A172 (cell line): ENCODE measurements around the gene PHETA1. TPM values are rescaled to one million over a fixed set of nuclear protein-coding genes. Genes with fewer than 3 reads are reported as not detected.
"Not testable (repeated sequence)": the region's sequence is repeated elsewhere in the genome, so short reads cannot be mapped to it uniquely, and the experiment has no call there.

Source experiments
- DNase-seq: peaks from one replicate; pipeline ENCODE4 v3.0.0-alpha.2; 2015; ENCODE audit warnings: low spot score
- total RNA-seq: library from RNA; depleted of rRNA; stranded (reverse); fragments of >200 nt; shearing (Covaris generic); gene quantifications from 2 replicates; pipeline ENCODE4 v1.2.3, GENCODE V29; 2014

Gene PHETA1
- total RNA-seq, 1 experiment from 2014 or later = 9.4 TPM

- peak; percentile 92 for DNase-seq
Measured at GRCh38 chr12:111405149-111405858, 36.4 kb upstream of the PHETA1 start.

- no peak for DNase-seq
Measured at GRCh38 chr12:111404362-111405148, 35.7 kb upstream of the PHETA1 start.

- not testable (repeated sequence) for DNase-seq
Measured at GRCh38 chr12:111402490-111402824, 33.6 kb upstream of the PHETA1 start.

- no peak for DNase-seq
Measured at GRCh38 chr12:111401167-111401605, 32.3 kb upstream of the PHETA1 start.

GRCh38 chr12:111399741-111400404 is 31.0 kb upstream of the PHETA1 start:
- not testable (repeated sequence) for DNase-seq

GRCh38 chr12:111398530-111398929 is 29.6 kb upstream of the PHETA1 start:
- DNase-seq = no peak

- peak; percentile 64 for DNase-seq
Measured at GRCh38 chr12:111396726-111397445, 28.0 kb upstream of the PHETA1 start.

- DNase-seq = not testable (repeated sequence)
Measured at GRCh38 chr12:111396271-111396670, 27.4 kb upstream of the PHETA1 start.

GRCh38 chr12:111395336-111396187 is 26.7 kb upstream of the PHETA1 start:
- DNase-seq = no peak

- no peak for DNase-seq
Measured at GRCh38 chr12:111394480-111394879, 25.6 kb upstream of the PHETA1 start.

GRCh38 chr12:111393700-111394300 is 24.9 kb upstream of the PHETA1 start:
- DNase-seq = no peak

GRCh38 chr12:111390910-111391309 is 22.0 kb upstream of the PHETA1 start:
- no peak for DNase-seq

GRCh38 chr12:111389635-111390034 is 20.7 kb upstream of the PHETA1 start:
- DNase-seq = no peak

- no peak for DNase-seq
Measured at GRCh38 chr12:111387747-111388323, 18.9 kb upstream of the PHETA1 start.

GRCh38 chr12:111386885-111387284 is 18.0 kb upstream of the PHETA1 start:
- DNase-seq = no peak

- DNase-seq = no peak
Measured at GRCh38 chr12:111384596-111384995, 15.7 kb upstream of the PHETA1 start.

- no peak for DNase-seq
Measured at GRCh38 chr12:111379942-111380554, 11.2 kb upstream of the PHETA1 start.

GRCh38 chr12:111377440-111377839 is 8.5 kb upstream of the PHETA1 start:
- no peak for DNase-seq

GRCh38 chr12:111373231-111373630 is 4.3 kb upstream of the PHETA1 start:
- DNase-seq = not testable (repeated sequence)
